SU-DHL-6 (cell line): ENCODE measurements around the gene FOXM1.
"Not testable (repeated sequence)": the region's sequence is repeated elsewhere in the genome, so short reads cannot be mapped to it uniquely, and the experiment has no call there.

Source experiments
- H2AFZ ChIP-seq: fragments of 200-600 bp; sonication (generic); 2 replicates; pipeline ENCODE4 v1.6.1; 2014; ENCODE audit warnings: low read depth, mild to moderate bottlenecking, moderate library complexity, mixed read lengths, antibody characterized with exemption, low read length; ENCODE audit not compliant: severe bottlenecking
- H3F3A ChIP-seq: fragments of 200-600 bp; shearing (Covaris generic); 2 replicates; pipeline ENCODE4 v1.6.0; 2016; ENCODE audit warnings: antibody characterized with exemption, mild to moderate bottlenecking; ENCODE audit not compliant: insufficient read depth
- H3K27ac ChIP-seq: fragments of 200-600 bp; sonication (generic); 2 replicates; pipeline ENCODE4 v1.5.1; 2016; ENCODE audit warnings: low read depth, mild to moderate bottlenecking, low read length, moderate library complexity, mixed read lengths
- H3K27me3 ChIP-seq: fragments of 200-600 bp; sonication (generic), shearing (Covaris generic); 2 replicates; pipeline ENCODE4 v1.6.0; 2014; ENCODE audit warnings: mild to moderate bottlenecking, low read length
- H3K36me3 ChIP-seq: fragments of 200-600 bp; sonication (generic); 2 replicates; pipeline ENCODE4 v1.6.1; 2014; ENCODE audit warnings: mild to moderate bottlenecking, low read length, mixed read lengths
- H3K4me2 ChIP-seq: fragments of 300-600, 200-600 bp; shearing (Covaris generic), sonication (generic); 2 replicates; pipeline ENCODE4 v1.6.0; 2014; ENCODE audit warnings: low read length, low read depth, mild to moderate bottlenecking; ENCODE audit not compliant: poor library complexity, severe bottlenecking
- H3K4me3 ChIP-seq: fragments of 200-600 bp; sonication (generic); 2 replicates; pipeline ENCODE4 v1.5.1; 2014; ENCODE audit warnings: antibody characterized with exemption, low read length, mild to moderate bottlenecking, mixed read lengths; ENCODE audit not compliant: insufficient read depth, poor library complexity, severe bottlenecking
- H3K79me2 ChIP-seq: fragments of 200-600 bp; sonication (generic); 2 replicates; pipeline ENCODE4 v1.6.1; 2014; ENCODE audit warnings: mild to moderate bottlenecking, low read length, moderate library complexity; ENCODE audit not compliant: insufficient read depth
- H3K9ac ChIP-seq: fragments of 200-600 bp; sonication (generic); 2 replicates; pipeline ENCODE4 v1.7.0; 2014; ENCODE audit warnings: mild to moderate bottlenecking, low read length
- H3K9me2 ChIP-seq: fragments of 200-600 bp; sonication (generic); replicated peaks from 2 replicates; pipeline ENCODE4 v1.6.1; 2014; ENCODE audit warnings: low read length; ENCODE audit not compliant: insufficient read depth
- H3K9me3 ChIP-seq: fragments of 200-600 bp; sonication (generic); 2 replicates; pipeline ENCODE4 v1.6.1; 2014; ENCODE audit warnings: low read length, mixed read lengths; ENCODE audit not compliant: insufficient read depth
- H4K20me1 ChIP-seq: fragments of 200-600 bp; sonication (generic); 2 replicates; pipeline ENCODE4 v1.6.1; 2014; ENCODE audit warnings: low read depth, mild to moderate bottlenecking, antibody characterized with exemption, low read length, moderate library complexity, mixed read lengths
- EZH2phosphoT487 ChIP-seq: fragments of 200-600 bp; sonication (generic), shearing (Covaris generic); conservative IDR thresholded peaks from 2 replicates; pipeline ENCODE4 v1.6.1; 2018; ENCODE audit warnings: mild to moderate bottlenecking, antibody characterized with exemption, low read length, moderate library complexity, mixed read lengths
- TF ChIP-seq, protein P1 (sequence below): fragments of 200-600 bp; sonication (generic); IDR thresholded peaks from one replicate; pipeline ENCODE4 v1.5.1; 2017; ENCODE audit warnings: antibody characterized with exemption, mild to moderate bottlenecking, low read length, moderate library complexity; ENCODE audit not compliant: insufficient read depth, poor library complexity, severe bottlenecking

FOXM1 gene

DNA sequence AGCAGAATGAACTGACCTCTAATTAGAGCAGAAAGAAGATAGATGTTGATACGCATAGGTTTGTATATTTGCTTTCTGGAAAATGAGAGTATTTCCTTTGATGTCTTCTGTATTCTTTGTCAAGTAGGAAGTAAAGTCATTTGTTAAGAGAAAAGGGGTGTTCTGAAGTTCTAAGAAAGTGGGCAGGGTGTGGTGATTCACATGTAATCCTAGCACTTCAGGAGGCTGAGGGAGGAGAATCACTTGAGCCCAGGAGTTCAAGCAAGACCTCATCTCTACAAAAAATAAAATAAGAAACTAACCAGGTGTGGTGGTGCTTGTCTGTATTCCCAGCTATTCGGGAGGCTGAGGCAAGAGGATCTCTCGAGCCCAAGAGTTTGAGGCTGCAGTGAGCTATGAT, 2.9 kb upstream of the FOXM1 start:
- Histone ChIP-seq H3K9me3 (no peaks in the 10 kb centered on the region), H3K9ac (no peak overlapping the region), H3K27ac (no peak overlapping the region), H3K4me2 (no peak overlapping the region), H3K36me3 (peaks cover 3% of the 10 kb centered on the region; the same call in 1 of the 2 replicates), H4K20me1 (no peaks in the 10 kb centered on the region; the same call in 1 of the 2 replicates), H3K9me2 (no peaks in the 10 kb centered on the region), H3K79me2 (peaks cover 75% of the 10 kb centered on the region), H3F3A (no peaks in the 10 kb centered on the region), H3K27me3 (no peaks in the 10 kb centered on the region), H2AFZ (no peak overlapping the region), H3K4me3 (no peak overlapping the region)
- TF ChIP-seq, protein P1, sequence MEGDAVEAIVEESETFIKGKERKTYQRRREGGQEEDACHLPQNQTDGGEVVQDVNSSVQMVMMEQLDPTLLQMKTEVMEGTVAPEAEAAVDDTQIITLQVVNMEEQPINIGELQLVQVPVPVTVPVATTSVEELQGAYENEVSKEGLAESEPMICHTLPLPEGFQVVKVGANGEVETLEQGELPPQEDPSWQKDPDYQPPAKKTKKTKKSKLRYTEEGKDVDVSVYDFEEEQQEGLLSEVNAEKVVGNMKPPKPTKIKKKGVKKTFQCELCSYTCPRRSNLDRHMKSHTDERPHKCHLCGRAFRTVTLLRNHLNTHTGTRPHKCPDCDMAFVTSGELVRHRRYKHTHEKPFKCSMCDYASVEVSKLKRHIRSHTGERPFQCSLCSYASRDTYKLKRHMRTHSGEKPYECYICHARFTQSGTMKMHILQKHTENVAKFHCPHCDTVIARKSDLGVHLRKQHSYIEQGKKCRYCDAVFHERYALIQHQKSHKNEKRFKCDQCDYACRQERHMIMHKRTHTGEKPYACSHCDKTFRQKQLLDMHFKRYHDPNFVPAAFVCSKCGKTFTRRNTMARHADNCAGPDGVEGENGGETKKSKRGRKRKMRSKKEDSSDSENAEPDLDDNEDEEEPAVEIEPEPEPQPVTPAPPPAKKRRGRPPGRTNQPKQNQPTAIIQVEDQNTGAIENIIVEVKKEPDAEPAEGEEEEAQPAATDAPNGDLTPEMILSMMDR = no peak

DNA sequence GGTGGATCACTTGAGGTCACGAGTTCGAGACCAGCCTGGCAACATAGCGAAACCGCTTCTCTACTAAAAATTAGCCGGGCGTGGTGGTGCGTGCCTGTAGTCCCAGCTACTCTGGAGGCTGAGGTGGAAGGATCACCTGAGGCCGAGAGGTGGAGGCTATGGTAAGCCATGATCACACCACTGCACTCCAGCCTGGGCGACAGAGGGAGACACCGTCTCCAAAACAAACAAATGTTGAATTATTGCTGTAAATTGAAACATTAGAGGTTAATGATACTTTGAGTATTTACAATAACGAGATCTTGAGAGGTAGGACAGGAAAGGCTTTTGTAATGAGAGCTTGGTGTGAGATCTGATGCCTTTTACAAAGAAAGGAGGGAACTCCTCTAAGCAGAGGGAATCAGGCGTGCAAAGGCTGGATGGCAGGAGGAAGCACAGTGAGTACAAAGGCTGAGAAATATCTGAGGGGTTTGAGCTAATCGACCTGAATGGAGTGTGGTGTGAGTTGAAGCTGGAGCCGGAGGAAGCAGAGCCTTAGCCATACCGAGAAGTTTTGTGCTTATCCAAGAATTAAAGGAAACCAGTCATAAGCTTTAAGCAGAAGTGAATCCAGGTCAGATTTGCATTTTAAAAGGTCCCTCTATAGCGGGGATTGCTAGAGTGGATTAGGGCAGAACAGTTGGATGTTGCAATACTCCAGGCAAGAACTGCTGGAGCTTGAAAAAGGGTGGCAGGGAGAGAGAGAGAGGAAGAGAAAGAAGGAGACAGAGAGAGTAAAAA, 1.2 kb upstream of the FOXM1 start:
- Histone ChIP-seq H3K9me3 (no peaks in the 10 kb centered on the region), H3K9ac (peak overlapping the region; percentile 94), H3K27me3 (no peaks in the 10 kb centered on the region), H3K4me2 (peak overlapping the region; percentile 100), H3K9me2 (no peaks in the 10 kb centered on the region), H3K36me3 (peaks cover 12% of the 10 kb centered on the region; the same call in 1 of the 2 replicates), H3K79me2 (peaks cover 89% of the 10 kb centered on the region), H3K4me3 (peak overlapping the region; percentile 74), H3F3A (no peaks in the 10 kb centered on the region), H4K20me1 (no peaks in the 10 kb centered on the region; the same call in 1 of the 2 replicates), H3K27ac (peak overlapping the region; percentile 74), H2AFZ (no peak overlapping the region)
- TF ChIP-seq EZH2phosphoT487 = no peak
- TF ChIP-seq, protein P1 = no peak

DNA sequence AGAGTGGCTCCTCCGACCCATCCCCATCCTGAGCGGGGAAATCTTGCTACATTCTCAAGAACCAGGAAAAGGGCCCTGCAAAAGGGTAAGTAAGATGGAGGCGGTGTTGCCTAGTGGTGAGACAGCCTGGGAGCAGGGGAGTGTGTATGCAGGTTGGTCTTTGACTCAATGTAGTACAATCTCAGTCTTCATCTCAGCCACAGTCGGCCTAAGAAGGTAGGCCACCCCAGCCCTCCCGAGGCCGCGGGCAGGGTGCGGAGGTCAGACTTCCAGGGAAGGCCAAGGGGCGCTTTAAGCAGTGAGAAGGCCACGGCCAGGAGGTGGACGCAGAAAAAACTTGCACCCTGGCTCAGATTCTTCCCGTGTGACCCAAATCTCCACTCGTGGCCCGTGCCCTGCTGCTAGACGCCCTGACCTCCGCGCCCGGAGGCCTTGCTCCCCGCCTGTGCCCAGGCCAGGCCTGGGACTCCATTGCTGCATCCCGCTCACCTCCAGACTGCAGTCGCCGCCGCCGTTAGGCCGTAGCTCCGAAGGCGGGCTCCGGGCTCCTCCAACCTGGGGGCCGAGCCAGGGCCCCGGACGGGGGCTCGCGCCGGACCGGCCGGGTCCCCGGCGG, 435 bp downstream of the FOXM1 start:
- Histone ChIP-seq H3K9me3 (no peaks in the 10 kb centered on the region), H3K27me3 (no peaks in the 10 kb centered on the region), H3K4me2 (peak overlapping the region; percentile 100), H4K20me1 (no peaks in the 10 kb centered on the region), H3K4me3 (peak overlapping the region; percentile 74), H3K79me2 (peaks cover 83% of the 10 kb centered on the region), H3F3A (no peaks in the 10 kb centered on the region), H3K36me3 (peaks cover 16% of the 10 kb centered on the region), H3K9me2 (no peaks in the 10 kb centered on the region), H2AFZ (peak overlapping the region; percentile 17), H3K27ac (peak overlapping the region; percentile 74), H3K9ac (peak overlapping the region; percentile 94)
- no peak for TF ChIP-seq EZH2phosphoT487
- TF ChIP-seq, protein P1 = no peak

DNA sequence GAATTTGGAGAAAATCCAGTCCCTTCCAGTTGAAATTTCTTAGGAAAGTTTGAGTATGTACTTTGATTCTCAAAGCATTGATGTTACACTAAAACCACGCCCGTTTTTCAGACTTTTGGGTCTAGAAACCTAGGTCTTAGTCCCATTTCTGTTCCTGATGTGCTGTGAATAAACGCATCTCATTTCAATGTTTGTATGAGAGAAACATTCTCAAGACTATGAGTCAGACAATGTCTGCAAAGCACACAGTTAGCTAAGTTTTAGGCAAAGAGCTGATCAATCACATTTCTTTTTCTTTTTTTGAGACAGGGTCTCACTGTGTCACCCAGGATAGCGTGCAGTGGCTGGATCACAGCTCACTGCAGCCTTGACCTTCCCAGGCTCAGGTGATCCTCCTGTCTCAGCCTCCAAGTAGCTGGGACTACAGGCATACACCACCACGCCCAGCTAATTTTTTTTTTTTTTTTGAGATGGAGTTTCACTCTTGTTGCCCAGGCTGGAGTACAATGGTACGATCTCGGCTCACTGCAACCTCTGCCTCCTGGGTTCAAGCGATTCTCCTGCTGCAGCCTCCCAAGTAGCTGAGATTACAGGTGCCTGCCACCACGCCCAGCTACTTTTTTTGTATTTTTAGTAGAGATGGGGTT, 7.9 kb downstream of the FOXM1 start:
- H3K4me2 ChIP-seq, H3K27ac ChIP-seq, H2AFZ ChIP-seq, H3K9ac ChIP-seq, H4K20me1 ChIP-seq, H3K27me3 ChIP-seq, H3K9me3 ChIP-seq, H3K4me3 ChIP-seq, H3K9me2 ChIP-seq, H3F3A ChIP-seq: not testable (repeated sequence)
- H3K79me2 ChIP-seq = peaks cover 21% of the 10 kb centered on the region
- peaks cover 24% of the 10 kb centered on the region for H3K36me3 ChIP-seq
